ENCODE measurements around the gene ERVFRD-1. TPM values are rescaled to one million over a fixed set of nuclear protein-coding genes. Genes with fewer than 3 reads are reported as not detected.

ERVFRD-1 gene
- total RNA-seq, 1 experiment from 2014 or later = not detected

GRCh38 chr6:11098004-11098403 is 13.5 kb downstream of the ERVFRD-1 start:
- POLR2A ChIA-PET = no interaction called here
- CTCF ChIA-PET = interaction anchor here (0.6 to 1.0 kb wide), 2 partner anchors 29 to 279 kb away, joined by 3 to 4 read pairs; no protein-coding TSS in a partner anchor
- DNase-seq (ENCODE audit: low spot score) (no peak), ATAC-seq (no peak)
- Mint-ChIP-seq H3K4me1 (peaks cover 38% of the 10 kb centered on the region), H3K9me3 (peaks cover 3% of the 10 kb centered on the region; the same call in 1 of the 2 replicates), H3K4me3 (no peak overlapping the region), H3K36me3 (peaks cover 16% of the 10 kb centered on the region), H3K27me3 (ENCODE audit: low read depth) (no peaks in the 10 kb centered on the region; the same call in 1 of the 2 replicates), H3K27ac (peak overlapping the region; percentile 43)
- TF ChIP-seq ZNF317 (CRISPR knock-in tag; IDR thresholded peaks at IDR 0.05; ENCODE audit: borderline replicate concordance, low read depth) (no peak), MXD4 (CRISPR knock-in tag; IDR thresholded peaks at IDR 0.05; ENCODE audit: borderline replicate concordance) (no peak), ZNF532 (CRISPR knock-in tag; IDR thresholded peaks at IDR 0.05; ENCODE audit: borderline replicate concordance) (no peak), TEAD1 (CRISPR knock-in tag; IDR thresholded peaks at IDR 0.05) (no peak), KAT7 (CRISPR knock-in tag; IDR thresholded peaks at IDR 0.05; ENCODE audit: borderline replicate concordance) (no peak), JAZF1 (CRISPR knock-in tag; IDR thresholded peaks at IDR 0.05) (no peak), RELA (CRISPR knock-in tag; IDR thresholded peaks at IDR 0.05; ENCODE audit: borderline replicate concordance) (no peak), HMGA2 (CRISPR knock-in tag; IDR thresholded peaks at IDR 0.05) (no peak), RORB (CRISPR knock-in tag; IDR thresholded peaks at IDR 0.05) (no peak), ARID4B (CRISPR knock-in tag; IDR thresholded peaks at IDR 0.05; ENCODE audit: borderline replicate concordance) (no peak), ZMAT4 (CRISPR knock-in tag; IDR thresholded peaks at IDR 0.05) (no peak), GRHL2 (CRISPR knock-in tag; IDR thresholded peaks at IDR 0.05; ENCODE audit: insufficient replicate concordance, severe bottlenecking) (no peak), ZNF671 (CRISPR knock-in tag; IDR thresholded peaks at IDR 0.05) (no peak), ZNF219 (CRISPR knock-in tag; IDR thresholded peaks at IDR 0.05; ENCODE audit: borderline replicate concordance) (no peak), E2F4 (CRISPR knock-in tag; IDR thresholded peaks at IDR 0.05; ENCODE audit: borderline replicate concordance, low read depth) (no peak), ZNF416 (CRISPR knock-in tag; IDR thresholded peaks at IDR 0.05) (no peak), SMAD4 (CRISPR knock-in tag; IDR thresholded peaks at IDR 0.05) (no peak), NR2C2 (CRISPR knock-in tag; IDR thresholded peaks at IDR 0.05) (no peak), ZNF263 (CRISPR knock-in tag; IDR thresholded peaks at IDR 0.05; ENCODE audit: low read depth) (no peak), HMGXB4 (CRISPR knock-in tag; IDR thresholded peaks at IDR 0.05) (no peak)

Measured in WTC11 (cell line).